ENCODE data around the gene MBD5.

DNA sequence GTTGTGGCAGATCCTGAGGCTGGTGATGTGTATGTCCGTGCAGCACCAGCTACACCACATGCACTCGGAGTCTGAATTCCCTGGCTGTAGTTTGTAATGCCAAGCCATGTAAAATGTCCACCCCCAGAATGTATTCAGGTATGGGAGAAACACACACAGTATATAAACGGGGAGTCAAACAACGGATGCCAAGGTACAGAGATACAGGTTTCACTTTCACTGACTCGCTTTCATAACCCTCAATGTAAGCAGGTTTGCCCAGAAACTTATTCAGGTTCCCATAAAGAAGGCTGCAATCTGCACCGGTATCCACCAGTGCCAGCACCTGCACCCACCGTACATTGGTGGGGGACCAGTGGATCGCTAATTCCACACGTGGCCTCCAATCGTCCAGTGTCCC lies 237.2 kb downstream of the MBD5 start:
- TF ChIP-seq, protein P1, sequence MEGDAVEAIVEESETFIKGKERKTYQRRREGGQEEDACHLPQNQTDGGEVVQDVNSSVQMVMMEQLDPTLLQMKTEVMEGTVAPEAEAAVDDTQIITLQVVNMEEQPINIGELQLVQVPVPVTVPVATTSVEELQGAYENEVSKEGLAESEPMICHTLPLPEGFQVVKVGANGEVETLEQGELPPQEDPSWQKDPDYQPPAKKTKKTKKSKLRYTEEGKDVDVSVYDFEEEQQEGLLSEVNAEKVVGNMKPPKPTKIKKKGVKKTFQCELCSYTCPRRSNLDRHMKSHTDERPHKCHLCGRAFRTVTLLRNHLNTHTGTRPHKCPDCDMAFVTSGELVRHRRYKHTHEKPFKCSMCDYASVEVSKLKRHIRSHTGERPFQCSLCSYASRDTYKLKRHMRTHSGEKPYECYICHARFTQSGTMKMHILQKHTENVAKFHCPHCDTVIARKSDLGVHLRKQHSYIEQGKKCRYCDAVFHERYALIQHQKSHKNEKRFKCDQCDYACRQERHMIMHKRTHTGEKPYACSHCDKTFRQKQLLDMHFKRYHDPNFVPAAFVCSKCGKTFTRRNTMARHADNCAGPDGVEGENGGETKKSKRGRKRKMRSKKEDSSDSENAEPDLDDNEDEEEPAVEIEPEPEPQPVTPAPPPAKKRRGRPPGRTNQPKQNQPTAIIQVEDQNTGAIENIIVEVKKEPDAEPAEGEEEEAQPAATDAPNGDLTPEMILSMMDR (conservative IDR thresholded peaks at IDR 0.05; ENCODE audit: low read depth, low read length), result no peak
- no peak for TF ChIP-seq SMC3 (IDR thresholded peaks at IDR 0.05; ENCODE audit: low read depth, low read length)
- TF ChIP-seq POLR2A (IDR thresholded peaks at IDR 0.05; ENCODE audit: low read depth, low read length), result no peak
- no peak for TF ChIP-seq BHLHE40 (IDR thresholded peaks at IDR 0.05; ENCODE audit: low read depth, low read length)
- no peak for TF ChIP-seq CEBPB (IDR thresholded peaks at IDR 0.05; ENCODE audit: low read depth, low read length)
- no peak for TF ChIP-seq RFX5 (IDR thresholded peaks at IDR 0.05; ENCODE audit: low read depth, low read length)
- TF ChIP-seq MXI1 (IDR thresholded peaks at IDR 0.05; ENCODE audit: borderline replicate concordance, low read depth, low read length), result no peak
- TF ChIP-seq RCOR1 (IDR thresholded peaks at IDR 0.05; ENCODE audit: insufficient replicate concordance, low read length), result no peak
- TF ChIP-seq, protein P2, sequence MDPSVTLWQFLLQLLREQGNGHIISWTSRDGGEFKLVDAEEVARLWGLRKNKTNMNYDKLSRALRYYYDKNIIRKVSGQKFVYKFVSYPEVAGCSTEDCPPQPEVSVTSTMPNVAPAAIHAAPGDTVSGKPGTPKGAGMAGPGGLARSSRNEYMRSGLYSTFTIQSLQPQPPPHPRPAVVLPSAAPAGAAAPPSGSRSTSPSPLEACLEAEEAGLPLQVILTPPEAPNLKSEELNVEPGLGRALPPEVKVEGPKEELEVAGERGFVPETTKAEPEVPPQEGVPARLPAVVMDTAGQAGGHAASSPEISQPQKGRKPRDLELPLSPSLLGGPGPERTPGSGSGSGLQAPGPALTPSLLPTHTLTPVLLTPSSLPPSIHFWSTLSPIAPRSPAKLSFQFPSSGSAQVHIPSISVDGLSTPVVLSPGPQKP (IDR thresholded peaks at IDR 0.05; ENCODE audit: borderline replicate concordance, low read depth, low read length), result no peak
- no peak for TF ChIP-seq RAD21 (IDR thresholded peaks at IDR 0.05; ENCODE audit: low read length)
- TF ChIP-seq, protein P3, sequence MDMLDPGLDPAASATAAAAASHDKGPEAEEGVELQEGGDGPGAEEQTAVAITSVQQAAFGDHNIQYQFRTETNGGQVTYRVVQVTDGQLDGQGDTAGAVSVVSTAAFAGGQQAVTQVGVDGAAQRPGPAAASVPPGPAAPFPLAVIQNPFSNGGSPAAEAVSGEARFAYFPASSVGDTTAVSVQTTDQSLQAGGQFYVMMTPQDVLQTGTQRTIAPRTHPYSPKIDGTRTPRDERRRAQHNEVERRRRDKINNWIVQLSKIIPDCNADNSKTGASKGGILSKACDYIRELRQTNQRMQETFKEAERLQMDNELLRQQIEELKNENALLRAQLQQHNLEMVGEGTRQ (IDR thresholded peaks at IDR 0.05; ENCODE audit: low read depth, low read length), result no peak
- no peak for TF ChIP-seq MAZ (IDR thresholded peaks at IDR 0.05; ENCODE audit: borderline replicate concordance, low read depth, low read length)

Measured in IMR-90 (cell line).